NAMALWA (cell line): ENCODE measurements around the gene RIC8A.
"Not testable (repeated sequence)": the region's sequence is repeated elsewhere in the genome, so short reads cannot be mapped to it uniquely, and the experiment has no call there.

Experiments used
- DNase-seq: peaks from one replicate; pipeline ENCODE4 v3.0.0-alpha.2; 2015; ENCODE audit warnings: low spot score

Gene RIC8A

GRCh38 chr11:220641-221215, 13.2 kb downstream of the RIC8A start:
- DNase-seq = not testable (repeated sequence)

GRCh38 chr11:221539-221938, 14.0 kb downstream of the RIC8A start:
- DNase-seq = no peak

- no peak for DNase-seq
Observed at GRCh38 chr11:221998-222789, 14.7 kb downstream of the RIC8A start.

- DNase-seq = no peak
Observed at GRCh38 chr11:223026-223789, 15.7 kb downstream of the RIC8A start.

GRCh38 chr11:223884-224283, 16.4 kb downstream of the RIC8A start:
- DNase-seq = no peak

GRCh38 chr11:224424-224823, 16.9 kb downstream of the RIC8A start:
- no peak for DNase-seq

- peak; percentile 37 for DNase-seq
Observed at GRCh38 chr11:225734-226453, 18.4 kb downstream of the RIC8A start.

- DNase-seq = no peak
Observed at GRCh38 chr11:227824-228379, 20.4 kb downstream of the RIC8A start.

- no peak for DNase-seq
Observed at GRCh38 chr11:230431-230830, 22.9 kb downstream of the RIC8A start.

GRCh38 chr11:232783-233565, 25.5 kb downstream of the RIC8A start:
- no peak for DNase-seq

- DNase-seq = no peak
Observed at GRCh38 chr11:235180-235579, 27.7 kb downstream of the RIC8A start.

GRCh38 chr11:235609-235996, 28.1 kb downstream of the RIC8A start:
- DNase-seq = peak; percentile 56

- peak; percentile 92 for DNase-seq
Observed at GRCh38 chr11:235997-236773, 28.7 kb downstream of the RIC8A start, which contains the start of gene SIRT3. TSS of gene SIRT3 (minus strand) at chr11:236342. CDS start at chr11:236328, 14 bp downstream.

GRCh38 chr11:236774-237767, 29.6 kb downstream of the RIC8A start, which contains the start of gene PSMD13:
TSS of gene PSMD13 (plus strand) at chr11:236976. CDS start at chr11:237050, 74 bp downstream.
- peak; percentile 92 for DNase-seq

GRCh38 chr11:238346-238745, 30.8 kb downstream of the RIC8A start:
- DNase-seq = not testable (repeated sequence)

GRCh38 chr11:240315-240714, 32.8 kb downstream of the RIC8A start:
- no peak for DNase-seq

- no peak for DNase-seq
Observed at GRCh38 chr11:241634-242033, 34.1 kb downstream of the RIC8A start.

GRCh38 chr11:244376-244775, 36.9 kb downstream of the RIC8A start:
- DNase-seq = no peak

GRCh38 chr11:249062-249461, 41.6 kb downstream of the RIC8A start:
- no peak for DNase-seq
